Stimulated activated CD4-positive, alpha-beta T cell treated with anti-CD3 and anti-CD28 coated beads, Interleukin-2, amount 100 ng/mL, for 24 hours (primary cell): ENCODE measurements around the gene IDI2.

ENCODE experiments used
- DNase-seq, 2 donors: peaks; one replicate each; pipeline ENCODE4 v3.0.0-alpha.2; 2020

Gene IDI2

DNA sequence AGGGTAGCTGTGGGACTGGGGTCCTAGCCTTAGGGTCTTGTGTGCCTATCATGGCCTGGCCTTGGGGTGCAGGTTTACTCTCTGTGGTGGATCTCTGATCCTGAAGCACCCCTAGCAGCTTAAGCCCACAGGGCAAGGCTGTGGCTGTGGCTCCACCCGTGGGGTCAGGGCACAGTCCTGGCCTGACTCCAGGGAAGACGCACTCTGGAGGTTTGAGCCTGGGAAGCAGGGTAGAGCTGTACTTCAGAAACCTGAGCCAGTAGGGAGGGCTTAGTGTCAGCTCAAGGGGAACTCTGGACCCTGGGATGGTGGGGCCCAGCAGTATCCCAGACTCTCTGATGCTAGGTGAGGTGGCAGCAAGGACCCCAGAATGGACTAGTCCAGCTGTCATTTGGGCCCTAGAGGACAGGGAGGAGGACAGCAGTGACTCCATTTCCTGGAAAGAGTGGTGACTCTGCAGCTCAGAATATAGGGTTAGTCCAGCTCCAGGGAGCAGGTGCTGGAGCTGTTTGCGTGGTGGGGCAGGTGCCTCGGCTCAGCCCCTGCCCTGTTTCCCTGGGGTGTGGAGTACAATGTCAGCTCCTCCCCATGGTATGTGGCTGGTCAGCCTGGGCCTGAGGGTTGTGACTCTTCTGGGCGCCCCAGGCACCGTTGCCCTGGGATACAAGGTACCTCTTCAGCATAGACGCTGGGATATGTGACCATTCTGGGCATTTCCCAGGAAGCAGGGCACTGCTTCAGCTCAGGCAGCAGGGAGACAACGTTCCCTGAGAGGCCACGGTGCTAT, 21.6 kb downstream of the IDI2 start:
- DNase-seq, result no peak

- no peak for DNase-seq
Measured at GRCh38 chr10:1002425-1003006, 23.1 kb downstream of the IDI2 start.

DNA sequence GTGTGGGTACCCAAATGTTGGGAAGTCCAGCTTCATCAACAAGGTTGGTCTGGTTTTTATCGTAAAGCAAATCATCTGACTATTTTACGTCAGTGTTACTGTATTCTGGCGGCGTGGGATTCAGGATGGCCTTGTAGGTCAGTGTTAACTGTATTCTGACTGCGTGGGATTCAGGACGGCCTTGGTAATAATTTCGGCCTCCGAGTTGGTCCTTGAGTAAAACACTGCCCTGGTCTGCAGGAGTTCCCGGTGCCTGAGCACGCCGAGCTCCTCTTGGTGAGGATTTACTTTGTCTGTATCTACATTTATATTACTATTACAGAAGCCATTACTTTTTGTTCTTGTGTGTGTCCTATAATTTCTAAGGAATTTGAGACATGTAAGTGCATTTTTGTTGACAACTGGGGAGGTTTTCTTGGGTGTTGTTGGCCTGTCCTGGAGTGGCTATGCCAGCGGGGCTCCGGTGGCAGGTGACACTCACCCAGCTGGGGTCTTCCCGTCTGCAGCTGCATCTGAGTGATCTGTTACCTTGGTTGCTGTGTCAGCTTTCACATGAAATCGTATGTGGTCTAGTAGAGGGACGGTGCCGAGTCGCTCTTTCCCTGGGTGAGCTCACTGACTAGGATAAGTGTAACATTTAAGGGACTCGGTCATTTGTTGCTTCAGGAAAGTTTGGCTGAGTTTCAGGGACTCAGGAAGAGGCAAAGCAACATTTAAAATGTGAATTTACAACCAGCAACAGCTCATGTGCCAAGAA, 28.2 kb downstream of the IDI2 start:
- DNase-seq, result no peak

- no peak for DNase-seq
Measured at GRCh38 chr10:996031-996430, 29.6 kb downstream of the IDI2 start.

GRCh38 chr10:995559-995926, 30.1 kb downstream of the IDI2 start:
- no peak for DNase-seq

GRCh38 chr10:994836-995558, 30.7 kb downstream of the IDI2 start:
- DNase-seq, result no peak

DNA sequence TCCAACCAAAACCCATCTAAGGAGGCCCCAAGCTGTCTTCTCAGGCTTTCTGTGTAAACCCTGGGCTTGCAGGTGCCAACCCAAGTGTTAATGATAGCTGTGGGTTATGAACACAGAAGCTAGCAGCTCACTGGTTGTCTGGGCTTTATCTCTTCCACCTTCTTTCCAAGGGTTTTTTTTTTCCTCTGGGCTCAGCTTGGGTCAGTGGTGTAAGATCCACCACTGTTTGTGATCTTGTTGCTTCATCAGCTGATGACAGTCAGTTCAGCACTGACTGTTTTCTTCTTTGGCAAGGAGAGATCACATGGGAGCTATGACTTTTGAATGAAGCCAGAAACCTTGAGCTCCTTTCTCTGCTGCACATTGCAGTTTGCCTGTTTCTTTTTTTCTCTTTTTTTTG, 32.8 kb downstream of the IDI2 start:
- DNase-seq, result no peak

DNA sequence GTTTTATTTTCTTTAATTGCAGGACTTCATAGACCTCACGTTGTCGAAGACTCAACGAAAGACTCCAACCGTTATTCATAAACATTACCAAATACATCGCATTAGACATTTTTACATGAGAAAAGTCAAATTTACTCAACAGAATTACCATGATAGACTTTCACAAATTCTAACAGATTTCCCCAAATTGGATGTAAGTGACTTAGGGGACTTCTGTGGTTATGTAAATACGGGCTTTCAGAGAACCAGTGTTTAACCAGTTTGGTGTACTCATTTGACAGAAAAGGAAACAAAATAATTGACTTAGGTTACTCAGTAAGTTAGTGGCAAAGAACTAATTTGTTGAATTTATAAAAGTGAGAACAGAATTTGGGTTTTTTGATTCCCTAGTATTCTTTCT, 33.2 kb downstream of the IDI2 start:
- no peak for DNase-seq

- no peak for DNase-seq
Measured at GRCh38 chr10:990808-991207, 34.9 kb downstream of the IDI2 start.

DNA sequence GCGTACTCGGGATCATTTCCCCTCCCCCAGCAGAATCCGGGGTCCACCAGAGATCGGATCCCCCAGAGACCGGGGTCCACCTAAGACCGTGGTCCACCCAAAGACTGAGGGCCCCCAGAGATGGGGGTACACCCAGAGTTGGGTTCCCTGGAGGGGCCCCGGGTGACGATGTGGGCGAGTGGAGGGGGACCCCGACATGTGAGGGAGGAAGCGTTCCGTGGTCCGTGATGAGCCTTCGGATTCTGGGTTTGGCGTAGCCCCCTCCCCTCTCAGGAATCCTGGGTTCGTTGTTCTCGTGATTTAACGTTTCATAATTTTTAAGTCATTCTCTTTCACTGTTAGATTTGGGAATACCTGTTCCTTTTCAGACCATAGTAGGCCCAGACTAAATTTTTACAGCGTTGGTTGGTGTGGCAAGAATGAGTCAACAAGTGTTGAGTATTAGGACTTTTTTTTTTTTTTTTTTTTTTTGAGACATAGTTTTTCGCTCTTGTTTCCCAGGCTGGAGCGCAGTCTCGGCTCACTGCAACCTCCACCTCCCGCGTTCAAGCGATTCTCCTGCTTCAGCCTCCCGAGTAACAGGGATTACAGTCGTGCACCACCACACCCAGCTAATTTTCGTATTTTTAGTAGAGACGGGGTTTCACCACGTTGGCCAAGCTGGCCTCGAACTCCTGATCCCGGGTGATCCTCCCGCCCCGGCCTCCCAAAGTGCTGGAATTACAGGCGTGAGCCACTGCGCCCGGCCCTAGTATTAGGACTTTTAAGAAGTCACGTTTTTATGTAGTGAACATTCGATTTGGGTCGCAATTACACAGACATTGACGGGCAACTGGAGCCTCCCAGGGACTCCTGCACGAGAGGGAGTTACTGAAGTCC, 36.8 kb downstream of the IDI2 start:
- peak; percentile 9 to 42 for DNase-seq

- DNase-seq, result peak; percentile 96 to 97
Measured at GRCh38 chr10:987870-988666, 37.6 kb downstream of the IDI2 start, which contains the start of gene GTPBP4. GTPBP4 (plus strand) TSS chr10:988434; CDS start chr10:988480, 46 bp downstream.

DNA sequence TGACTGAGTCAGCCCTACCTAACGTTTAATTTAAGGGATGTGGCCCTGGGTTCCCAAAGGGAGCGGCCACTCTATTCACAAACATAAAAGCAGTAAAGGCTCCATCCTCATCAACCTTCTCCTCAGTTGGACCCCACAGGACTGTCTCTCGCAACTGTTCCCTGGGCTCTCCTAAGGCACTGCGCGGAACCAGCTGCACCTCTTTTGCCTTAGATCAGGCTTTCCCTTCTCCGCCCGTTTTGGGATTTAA, 38.1 kb downstream of the IDI2 start:
- DNase-seq, result no peak

DNA sequence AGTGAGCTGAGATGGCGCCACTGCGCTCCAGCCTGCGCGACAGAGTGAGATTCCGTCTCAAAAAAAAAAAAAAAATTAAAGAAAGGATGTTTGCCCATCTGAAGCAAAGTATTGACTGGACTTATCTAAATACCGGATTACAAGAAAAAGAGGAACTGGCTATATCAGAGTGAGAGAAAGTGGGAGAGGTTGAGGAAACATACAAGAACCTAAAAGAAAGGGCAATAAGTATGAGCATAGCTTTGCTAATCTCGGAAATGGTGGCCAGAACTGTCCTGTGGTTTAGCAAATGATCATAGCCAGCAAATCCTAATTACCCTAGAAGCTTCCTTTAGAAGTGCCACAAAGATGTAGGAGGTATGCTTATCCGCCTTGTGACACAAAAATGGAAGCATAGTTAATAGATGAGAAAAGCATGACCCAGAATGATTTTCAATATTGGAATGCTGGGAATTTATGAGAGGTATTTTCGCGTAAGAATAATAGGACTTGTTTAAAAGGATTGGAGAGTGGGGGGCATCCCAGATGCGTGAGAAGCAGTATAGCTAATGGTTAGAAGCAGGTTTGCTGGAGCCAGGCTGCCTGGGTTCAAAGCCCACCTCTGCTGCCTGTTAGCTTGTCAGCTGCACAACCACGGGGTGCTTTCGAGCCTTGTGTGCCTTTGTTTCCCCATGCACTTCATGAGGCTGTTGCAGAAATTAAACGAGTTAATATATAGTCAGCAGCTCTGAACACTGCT, 38.6 kb downstream of the IDI2 start:
- DNase-seq, result no peak

GRCh38 chr10:986137-986825, 39.4 kb downstream of the IDI2 start:
- DNase-seq, result no peak

DNA sequence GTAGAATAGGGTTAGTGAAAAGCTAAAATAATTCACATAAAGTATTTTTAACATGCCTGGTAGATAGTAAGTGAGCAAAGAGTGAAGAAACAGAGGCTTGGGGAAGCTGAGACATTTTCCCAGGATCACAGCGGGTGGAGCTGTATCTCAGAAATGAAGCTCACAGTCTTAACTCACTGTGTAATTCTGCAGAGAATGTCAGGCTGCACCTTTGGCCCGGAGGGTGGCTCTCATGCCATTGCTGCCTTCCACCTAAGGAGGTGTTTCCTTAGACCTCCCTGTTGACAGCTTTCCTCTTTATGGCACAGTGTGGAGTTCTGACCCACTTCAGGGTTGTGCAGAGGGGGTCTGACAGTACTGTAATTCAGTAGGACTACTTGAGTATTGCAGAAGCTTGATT, 40.3 kb downstream of the IDI2 start:
- DNase-seq, result no peak

DNA sequence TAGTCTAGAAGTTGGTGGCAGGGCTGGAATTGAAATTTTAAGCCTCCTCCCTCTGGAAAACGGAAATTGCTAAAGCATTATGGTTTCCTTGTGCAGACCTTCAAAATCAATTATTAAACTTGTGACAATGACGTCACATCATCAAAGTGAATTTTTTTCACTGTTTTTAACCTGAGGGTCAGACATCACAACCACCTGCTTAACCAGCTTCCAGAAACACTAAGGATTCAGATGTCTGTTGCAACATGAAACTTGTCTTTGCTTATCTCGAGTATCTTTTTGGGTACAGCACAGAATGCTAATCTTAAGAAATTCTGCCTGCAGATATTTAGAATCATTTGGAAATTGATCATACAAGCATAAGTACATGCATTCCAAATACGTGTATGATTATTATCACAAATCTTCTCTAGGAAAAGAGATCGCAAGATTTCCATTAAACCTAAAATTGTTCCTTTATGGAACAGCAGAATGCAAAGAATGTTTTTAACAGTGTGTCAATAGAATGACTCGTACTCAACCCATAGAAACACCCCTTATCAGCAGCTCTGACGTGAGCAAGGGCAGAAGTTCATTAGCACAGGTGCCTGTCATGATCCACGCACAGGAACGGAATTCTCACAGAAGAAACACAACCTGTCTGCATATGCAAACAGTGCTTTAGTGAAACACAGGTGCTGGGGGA, 41.5 kb downstream of the IDI2 start:
- DNase-seq, result no peak

DNA sequence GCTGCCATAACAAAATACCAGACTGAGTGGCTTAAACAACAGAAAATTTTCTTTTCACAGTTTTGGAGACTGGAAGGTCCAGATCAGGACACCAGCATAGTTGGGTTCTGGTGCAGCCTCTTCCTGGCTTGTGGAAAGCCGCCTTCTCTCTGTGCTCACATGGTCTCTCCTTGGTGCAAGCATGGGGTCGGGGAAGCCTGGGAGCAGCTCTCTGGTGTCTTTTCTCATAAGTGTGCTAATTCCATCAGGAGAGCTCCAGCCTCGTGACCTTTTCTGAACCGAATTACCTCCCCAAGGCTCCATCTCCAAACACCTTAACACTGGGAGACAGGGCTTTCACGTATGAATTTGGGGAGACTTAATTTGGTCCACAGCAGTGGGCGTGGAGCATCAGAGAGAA, 42.3 kb downstream of the IDI2 start:
- DNase-seq, result no peak

- no peak for DNase-seq
Measured at GRCh38 chr10:980468-981093, 45.1 kb downstream of the IDI2 start.

GRCh38 chr10:978826-979421, 46.7 kb downstream of the IDI2 start:
- no peak for DNase-seq
